ENCODE data around the gene XRCC2. TPM values are rescaled to one million over a fixed set of nuclear protein-coding genes. Genes with fewer than 3 reads are reported as not detected.
"Not testable (repeated sequence)": the region's sequence is repeated elsewhere in the genome, so short reads cannot be mapped to it uniquely, and the experiment has no call there.

XRCC2 gene
- total RNA-seq, 1 donor from 2014 or later = 0.67 TPM

- ATAC-seq = no peak
- intact Hi-C loops (cut with micrococcal nuclease) = no loop called here
- DNase-seq = no peak
These were observed 8.0 kb downstream of the XRCC2 start for GRCh38 chr7:152667958-152668357.

GRCh38 chr7:152666078-152666477, 9.9 kb downstream of the XRCC2 start:
- DNase-seq (no peak), ATAC-seq (no peak)
- intact Hi-C loops (cut with micrococcal nuclease) = no loop called here

- intact Hi-C loops (cut with micrococcal nuclease) = no loop called here
- ATAC-seq (no peak), DNase-seq (no peak)
These were observed 11.3 kb downstream of the XRCC2 start for GRCh38 chr7:152664636-152665035.

GRCh38 chr7:152663931-152664330, 12.0 kb downstream of the XRCC2 start:
- ATAC-seq (no peak), DNase-seq (no peak)
- intact Hi-C loops (cut with micrococcal nuclease) = no loop called here

GRCh38 chr7:152663148-152663740, 12.7 kb downstream of the XRCC2 start:
- intact Hi-C loops (cut with micrococcal nuclease) = no loop called here
- DNase-seq (no peak), ATAC-seq (no peak)

GRCh38 chr7:152661479-152661878, 14.5 kb downstream of the XRCC2 start:
- DNase-seq (no peak), ATAC-seq (peak; percentile 98)
- intact Hi-C loops (cut with micrococcal nuclease) = no loop called here

GRCh38 chr7:152660021-152660420, 15.9 kb downstream of the XRCC2 start:
- DNase-seq = no peak
- intact Hi-C loops (cut with micrococcal nuclease) = no loop called here
- no peak for ATAC-seq

GRCh38 chr7:152654971-152655370, 21.0 kb downstream of the XRCC2 start:
- ATAC-seq = no peak
- DNase-seq = no peak
- intact Hi-C loops (cut with micrococcal nuclease) = no loop called here

GRCh38 chr7:152649220-152649619, 26.7 kb downstream of the XRCC2 start:
- intact Hi-C loops (cut with micrococcal nuclease) = no loop called here
- DNase-seq (no peak), ATAC-seq (no peak)

GRCh38 chr7:152647009-152647408, 28.9 kb downstream of the XRCC2 start:
- DNase-seq (no peak), ATAC-seq (no peak)
- intact Hi-C loops (cut with micrococcal nuclease) = no loop called here

GRCh38 chr7:152646579-152646978, 29.4 kb downstream of the XRCC2 start:
- intact Hi-C loops (cut with micrococcal nuclease); DNase-seq; ATAC-seq: not testable (repeated sequence)

GRCh38 chr7:152643979-152644559, 31.9 kb downstream of the XRCC2 start:
- DNase-seq = no peak
- intact Hi-C loops (cut with micrococcal nuclease) = no loop called here
- no peak for ATAC-seq

- intact Hi-C loops (cut with micrococcal nuclease) = no loop called here
- ATAC-seq (no peak), DNase-seq (no peak)
These were observed 34.6 kb downstream of the XRCC2 start for GRCh38 chr7:152641384-152641783.

- ATAC-seq (no peak), DNase-seq (no peak)
- intact Hi-C loops (cut with micrococcal nuclease) = no loop called here
These were observed 35.1 kb downstream of the XRCC2 start for GRCh38 chr7:152640829-152641228.

- DNase-seq = no peak
- intact Hi-C loops (cut with micrococcal nuclease) = no loop called here
- ATAC-seq = no peak
These were observed 37.9 kb downstream of the XRCC2 start for GRCh38 chr7:152637920-152638580.

- intact Hi-C loops (cut with micrococcal nuclease) = no loop called here
These were observed 38.8 kb downstream of the XRCC2 start for GRCh38 chr7:152637161-152637560.

GRCh38 chr7:152636441-152636840, 39.5 kb downstream of the XRCC2 start:
- intact Hi-C loops (cut with micrococcal nuclease) = no loop called here
- ATAC-seq = no peak
- DNase-seq = no peak

More at GRCh38 chr7:152637161-152637560, 38.8 kb downstream of the XRCC2 start:
- no peak for DNase-seq
- ATAC-seq = no peak

GRCh38 chr7:152633504-152633903, 42.4 kb downstream of the XRCC2 start:
- ATAC-seq = no peak
- no peak for DNase-seq
- intact Hi-C loops (cut with micrococcal nuclease) = no loop called here

GRCh38 chr7:152633072-152633471, 42.9 kb downstream of the XRCC2 start:
- intact Hi-C loops (cut with micrococcal nuclease) = no loop called here
- ATAC-seq = no peak
- no peak for DNase-seq

GRCh38 chr7:152628772-152629171, 47.2 kb downstream of the XRCC2 start:
- DNase-seq; intact Hi-C loops (cut with micrococcal nuclease): not testable (repeated sequence)

GRCh38 chr7:152624228-152624627, 51.7 kb downstream of the XRCC2 start:
- DNase-seq (no peak), ATAC-seq (no peak)
- intact Hi-C loops (cut with micrococcal nuclease) = no loop called here

More at GRCh38 chr7:152628772-152629171, 47.2 kb downstream of the XRCC2 start:
- ATAC-seq = not testable (repeated sequence)
